Stimulated activated CD8-positive, alpha-beta memory T cell treated with anti-CD3 and anti-CD28 coated beads, Interleukin-4, amount 100 ng/mL, for 24 hours (primary cell): ENCODE results near the gene MTF2.

Experiments
- DNase-seq: peaks from one replicate; pipeline ENCODE4 v3.0.0-alpha.2; 2020; ENCODE audit warnings: low read depth

The MTF2 gene

DNA sequence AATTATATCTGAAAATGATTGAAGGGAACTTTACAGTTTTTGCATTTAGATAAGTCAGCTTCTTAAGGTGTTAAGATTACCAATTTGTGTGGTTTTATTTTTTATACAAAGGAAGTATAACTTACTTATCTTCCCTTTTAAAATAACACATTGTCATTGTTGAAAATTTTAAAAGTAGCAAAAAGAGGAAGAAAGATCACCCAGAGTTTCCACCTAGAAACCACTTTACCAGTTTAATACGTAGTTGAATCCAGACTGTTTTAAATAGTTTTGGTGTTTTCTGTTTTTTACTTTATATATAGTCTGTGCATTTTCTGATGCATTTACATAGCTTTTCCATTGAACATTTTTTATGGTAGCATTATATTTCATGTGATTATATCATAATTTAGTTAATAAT lies 107.6 kb downstream of the MTF2 start:
- no peak for DNase-seq
